BE2C (cell line): ENCODE measurements around the gene RABAC1.
A peak's percentile ranks its signal among the peaks of the same experiment; 100 is the strongest.

ENCODE experiments used
- DNase-seq: peaks from one replicate; pipeline ENCODE4 v3.0.0-alpha.2; 2020
- H3K27me3 ChIP-seq: fragments of 250-450 bp; sonication (Bioruptor Pico); 2 replicates; pipeline ENCODE4 v1.5.1; 2020; ENCODE audit warnings: mild to moderate bottlenecking
- H3K36me3 ChIP-seq: fragments of 250-450 bp; sonication (Bioruptor Pico); 2 replicates; pipeline ENCODE4 v1.5.1; 2020; ENCODE audit warnings: mild to moderate bottlenecking
- H3K4me1 ChIP-seq: fragments of 250-450 bp; sonication (Bioruptor Pico); 2 replicates; pipeline ENCODE4 v1.5.1; 2020
- H3K4me3 ChIP-seq: 2 replicates; pipeline ENCODE4 v1.5.1; 2011; ENCODE audit warnings: low read depth, low read length
- H3K9me3 ChIP-seq: fragments of 250-450 bp; sonication (Bioruptor Pico); 2 replicates; pipeline ENCODE4 v1.5.1; 2020
- CTCF ChIP-seq: IDR thresholded peaks from 2 replicates; pipeline ENCODE4 v1.5.1; 2012; ENCODE audit warnings: mild to moderate bottlenecking, low read depth, low read length

RABAC1 gene

GRCh38 chr19:41967054-41967783, 8.1 kb upstream of the RABAC1 start:
- Histone ChIP-seq H3K36me3 (peaks cover 72% of the 10 kb centered on the region), H3K4me1 (no peaks in the 10 kb centered on the region), H3K9me3 (no peaks in the 10 kb centered on the region), H3K27me3 (no peaks in the 10 kb centered on the region), H3K4me3 (no peak overlapping the region)
- no peak for DNase-seq
- TF ChIP-seq CTCF: no peak

- no peaks in the 10 kb centered on the region for H3K9me3 ChIP-seq
- peaks cover 54% of the 10 kb centered on the region for H3K36me3 ChIP-seq
- TF ChIP-seq CTCF: no peak
- no peaks in the 10 kb centered on the region for H3K4me1 ChIP-seq
- DNase-seq: no peak
- H3K4me3 ChIP-seq: no peak overlapping the region
- H3K27me3 ChIP-seq: no peaks in the 10 kb centered on the region
Observed at GRCh38 chr19:41965106-41965505, 6.0 kb upstream of the RABAC1 start.

GRCh38 chr19:41960973-41961372, 1.9 kb upstream of the RABAC1 start:
- H3K4me1 ChIP-seq: no peaks in the 10 kb centered on the region
- no peak for TF ChIP-seq CTCF
- DNase-seq: no peak
- H3K27me3 ChIP-seq: no peaks in the 10 kb centered on the region
- H3K9me3 ChIP-seq: no peaks in the 10 kb centered on the region
- H3K4me3 ChIP-seq: no peak overlapping the region
- H3K36me3 ChIP-seq: peaks cover 16% of the 10 kb centered on the region

GRCh38 chr19:41958367-41959055, 610 bp downstream of the RABAC1 start:
- peak; percentile 89 for DNase-seq
- Histone ChIP-seq H3K4me3 (peak overlapping the region; percentile 92), H3K4me1 (no peaks in the 10 kb centered on the region), H3K36me3 (peaks cover 5% of the 10 kb centered on the region; the same call in 1 of the 2 replicates), H3K27me3 (no peaks in the 10 kb centered on the region), H3K9me3 (no peaks in the 10 kb centered on the region)
- no peak for TF ChIP-seq CTCF

- no peaks in the 10 kb centered on the region for H3K27me3 ChIP-seq
- DNase-seq: peak; percentile 74
- peak overlapping the region; percentile 92 for H3K4me3 ChIP-seq
- no peaks in the 10 kb centered on the region; the same call in 1 of the 2 replicates for H3K36me3 ChIP-seq
- H3K4me1 ChIP-seq: no peaks in the 10 kb centered on the region
- H3K9me3 ChIP-seq: no peaks in the 10 kb centered on the region
- peak; percentile 88 for TF ChIP-seq CTCF
Observed at GRCh38 chr19:41957838-41958366, 1.2 kb downstream of the RABAC1 start.
